HG02571 (cell line): ENCODE data around the gene SHROOM3.

Experiments
- ATAC-seq: cut with Tn5 transposase; IDR thresholded peaks from one replicate; pipeline ENCODE4 v1.9.1; 2021; ENCODE audit warnings: mild to moderate bottlenecking, moderate library complexity; ENCODE audit not compliant: unreplicated experiment

The SHROOM3 gene

GRCh38 chr4:76616526-76616925 lies 181.5 kb downstream of the SHROOM3 start:
- no peak for ATAC-seq

- ATAC-seq = no peak
Observed at GRCh38 chr4:76620723-76621468, 185.9 kb downstream of the SHROOM3 start.

GRCh38 chr4:76622126-76622525 lies 187.1 kb downstream of the SHROOM3 start:
- ATAC-seq = no peak

GRCh38 chr4:76622717-76623116 lies 187.7 kb downstream of the SHROOM3 start:
- no peak for ATAC-seq

GRCh38 chr4:76623217-76624045 lies 188.4 kb downstream of the SHROOM3 start:
- no peak for ATAC-seq

GRCh38 chr4:76624241-76624681 lies 189.2 kb downstream of the SHROOM3 start:
- no peak for ATAC-seq

GRCh38 chr4:76624931-76625715 lies 190.1 kb downstream of the SHROOM3 start:
- ATAC-seq = no peak

- no peak for ATAC-seq
Observed at GRCh38 chr4:76626686-76627465, 191.8 kb downstream of the SHROOM3 start.

GRCh38 chr4:76628251-76628650 lies 193.2 kb downstream of the SHROOM3 start:
- ATAC-seq = no peak

GRCh38 chr4:76630741-76631140 lies 195.7 kb downstream of the SHROOM3 start:
- ATAC-seq = no peak

GRCh38 chr4:76634220-76634619 lies 199.2 kb downstream of the SHROOM3 start:
- ATAC-seq = no peak

GRCh38 chr4:76637712-76638361 lies 202.8 kb downstream of the SHROOM3 start:
- ATAC-seq = no peak

GRCh38 chr4:76639288-76639687 lies 204.3 kb downstream of the SHROOM3 start:
- no peak for ATAC-seq

- ATAC-seq = no peak
Observed at GRCh38 chr4:76640353-76640910, 205.4 kb downstream of the SHROOM3 start.

GRCh38 chr4:76641351-76641750 lies 206.3 kb downstream of the SHROOM3 start:
- ATAC-seq = no peak

GRCh38 chr4:76641758-76642157 lies 206.7 kb downstream of the SHROOM3 start:
- no peak for ATAC-seq

- ATAC-seq = no peak
Observed at GRCh38 chr4:76644831-76645485, 209.9 kb downstream of the SHROOM3 start.

- no peak for ATAC-seq
Observed at GRCh38 chr4:76649086-76649485, 214.1 kb downstream of the SHROOM3 start.

GRCh38 chr4:76651616-76652015 lies 216.6 kb downstream of the SHROOM3 start:
- no peak for ATAC-seq
